ENCODE data around the gene ZNF766.

ZNF766 gene

GRCh38 chr19:52269338-52270261, at the start of gene ZNF766:
TSS of gene ZNF766 (plus strand) at chr19:52269587. CDS start at chr19:52269614, 27 bp downstream.
- peak within 1 kb of the TSS; percentile 93 for H3K27ac ChIP-seq
- no peak for TF ChIP-seq CTCF (conservative IDR thresholded peaks at IDR 0.05)
- peak; percentile 38; the same call in 1 of the 2 replicates for TF ChIP-seq ZFX (IDR thresholded peaks at IDR 0.05)

- no peak for TF ChIP-seq ZFX (IDR thresholded peaks at IDR 0.05)
- TF ChIP-seq CTCF (conservative IDR thresholded peaks at IDR 0.05): no peak
- H3K27ac ChIP-seq: no peak overlapping the region
Measured at GRCh38 chr19:52219611-52220010, 49.8 kb upstream of the ZNF766 start.

- TF ChIP-seq CTCF (conservative IDR thresholded peaks at IDR 0.05) (no peak), ZFX (IDR thresholded peaks at IDR 0.05) (no peak)
- no peak overlapping the region for H3K27ac ChIP-seq
Measured at GRCh38 chr19:52221031-52221430, 48.4 kb upstream of the ZNF766 start.

GRCh38 chr19:52221831-52222375, 47.5 kb upstream of the ZNF766 start:
- H3K27ac ChIP-seq: no peak overlapping the region
- no peak for TF ChIP-seq CTCF (conservative IDR thresholded peaks at IDR 0.05)
- TF ChIP-seq ZFX (IDR thresholded peaks at IDR 0.05): no peak

GRCh38 chr19:52224211-52224610, 45.2 kb upstream of the ZNF766 start:
- TF ChIP-seq ZFX (IDR thresholded peaks at IDR 0.05) (no peak), CTCF (conservative IDR thresholded peaks at IDR 0.05) (no peak)
- no peak overlapping the region for H3K27ac ChIP-seq

- TF ChIP-seq CTCF (conservative IDR thresholded peaks at IDR 0.05) (no peak), ZFX (IDR thresholded peaks at IDR 0.05) (no peak)
- no peak overlapping the region for H3K27ac ChIP-seq
Measured at GRCh38 chr19:52226652-52227051, 42.7 kb upstream of the ZNF766 start.
